ENCODE data around the gene OPTC.

DNA sequence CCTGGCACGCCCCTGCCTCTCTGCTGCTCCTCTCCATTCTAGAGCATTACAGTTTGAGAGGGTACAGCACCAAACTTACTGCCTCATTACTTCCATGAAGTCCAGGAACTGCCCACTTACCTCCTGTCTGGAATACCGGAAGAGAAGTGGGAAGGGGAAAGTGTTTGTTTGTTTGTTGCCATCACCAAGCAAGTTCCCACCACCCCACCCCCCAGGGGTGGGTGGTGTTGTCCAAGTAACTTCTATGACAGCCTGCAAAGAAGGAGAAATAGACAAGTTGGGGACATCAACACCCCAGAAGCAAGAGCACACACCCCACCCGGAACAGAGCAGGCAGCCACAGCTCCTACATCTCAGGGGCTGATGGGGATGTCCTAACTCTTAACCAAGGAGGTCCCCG, 18.0 kb downstream of the OPTC start:
- TF ChIP-seq EP300 (IDR thresholded peaks at IDR 0.05) (no peak), POLR2A (IDR thresholded peaks at IDR 0.05) (no peak), POLR2AphosphoS5 (IDR thresholded peaks at IDR 0.05) (no peak)

Measured in suprapubic skin (tissue), 4 donors.